GM18909 (cell line): ENCODE measurements around the gene ACD.
A peak's percentile ranks its signal among the peaks of the same experiment; 100 is the strongest.

Experiments used
- ATAC-seq: cut with Tn5 transposase; IDR thresholded peaks from one replicate; pipeline ENCODE4 v1.9.1; 2021; ENCODE audit warnings: mild to moderate bottlenecking; ENCODE audit not compliant: unreplicated experiment, poor library complexity

The ACD gene

GRCh38 chr16:67676516-67676915 is 16.5 kb upstream of the ACD start:
- no peak for ATAC-seq

- no peak for ATAC-seq
Measured at GRCh38 chr16:67675999-67676398, 15.9 kb upstream of the ACD start.

GRCh38 chr16:67675579-67675935 is 15.5 kb upstream of the ACD start:
- no peak for ATAC-seq

- ATAC-seq = no peak
Measured at GRCh38 chr16:67674851-67675578, 15.0 kb upstream of the ACD start.

GRCh38 chr16:67673712-67674580 is 13.9 kb upstream of the ACD start:
- ATAC-seq = no peak

GRCh38 chr16:67672739-67673662 is 12.9 kb upstream of the ACD start:
- no peak for ATAC-seq

GRCh38 chr16:67672306-67672705 is 12.2 kb upstream of the ACD start:
- no peak for ATAC-seq

- ATAC-seq = no peak
Measured at GRCh38 chr16:67669499-67670101, 9.5 kb upstream of the ACD start.

GRCh38 chr16:67668495-67669157 is 8.6 kb upstream of the ACD start:
- no peak for ATAC-seq

GRCh38 chr16:67667817-67668494 is 7.9 kb upstream of the ACD start:
- peak; percentile 75 for ATAC-seq

- no peak for ATAC-seq
Measured at GRCh38 chr16:67667453-67667816, 7.4 kb upstream of the ACD start.

- peak; percentile 61 for ATAC-seq
Measured at GRCh38 chr16:67666559-67667452, 6.7 kb upstream of the ACD start, which contains the start of the genes C16orf86 and ENKD1. TSS of gene C16orf86 (plus strand) at chr16:67666814. CDS start at chr16:67666971, 157 bp downstream. TSS of gene ENKD1 (minus strand) at chr16:67666750. CDS start at chr16:67666442, 308 bp downstream.

GRCh38 chr16:67666032-67666551 is 6.0 kb upstream of the ACD start:
- ATAC-seq = peak; percentile 4

- ATAC-seq = no peak
Measured at GRCh38 chr16:67665598-67665997, 5.5 kb upstream of the ACD start.

GRCh38 chr16:67664871-67665270 is 4.8 kb upstream of the ACD start:
- ATAC-seq = no peak

GRCh38 chr16:67664258-67664657 is 4.2 kb upstream of the ACD start:
- ATAC-seq = no peak

GRCh38 chr16:67663877-67664222 is 3.8 kb upstream of the ACD start:
- no peak for ATAC-seq
